CD8-positive, alpha-beta memory T cell (primary cell): Measurements from ENCODE around the gene FRS3. TPM values are rescaled to one million over a fixed set of nuclear protein-coding genes. Genes with fewer than 3 reads are reported as not detected.

ENCODE experiments used
- CTCF ChIA-PET: fragments of 350-600 bp; sonication (Branson Sonifier 250); formaldehyde crosslinking; loops from one replicate; lab custom pipeline; 2021; ENCODE audit warnings: antibody characterized with exemption; lab: Charles Lee
- POLR2A ChIA-PET: fragments of 350-600 bp; sonication (Branson Sonifier 250); formaldehyde crosslinking; loops from one replicate; lab custom pipeline; 2021; ENCODE audit warnings: antibody characterized with exemption; lab: Charles Lee
- DNase-seq, 5 donors: peaks; one replicate each; pipeline versions ENCODE4 v3.0.0 to v3.0.0-alpha.2; 2020 to 2022; ENCODE audit warnings: mixed read lengths in 1 of 5
- H3K27ac ChIP-seq: one replicate; pipeline ENCODE4 v1.7.0; 2013; ENCODE audit warnings: low read depth, mild to moderate bottlenecking, low read length, moderate library complexity
- H3K27me3 ChIP-seq: 2 replicates; pipeline ENCODE4 v1.7.0; 2013; ENCODE audit warnings: low read length, mild to moderate bottlenecking; ENCODE audit not compliant: insufficient read depth, poor library complexity, severe bottlenecking
- H3K36me3 ChIP-seq: 2 replicates; pipeline ENCODE4 v1.7.0; 2013; ENCODE audit warnings: mild to moderate bottlenecking, low read length, moderate library complexity; ENCODE audit not compliant: insufficient read depth
- H3K4me1 ChIP-seq: 2 replicates; pipeline ENCODE4 v1.7.0; 2013; ENCODE audit warnings: mild to moderate bottlenecking, low read length, moderate library complexity; ENCODE audit not compliant: insufficient read depth
- H3K4me3 ChIP-seq: 2 replicates; pipeline ENCODE4 v1.7.0; 2013; ENCODE audit warnings: mild to moderate bottlenecking, low read length
- H3K9me3 ChIP-seq: 2 replicates; pipeline ENCODE4 v1.7.0; 2013; ENCODE audit warnings: mild to moderate bottlenecking, low read length
- H3K27ac Mint-ChIP-seq, 8 donors: one replicate each; pipeline ENCODE4 v1.8.0; 2020 to 2021; ENCODE audit warnings: mixed read lengths in 8 of 8, mild to moderate bottlenecking in 6 of 8, inconsistent platforms in 3 of 8, moderate library complexity in 3 of 8
- H3K27me3 Mint-ChIP-seq, 2 donors: one replicate each; pipeline ENCODE4 v1.8.0; 2020 to 2021; ENCODE audit warnings: mixed read lengths in 2 of 2, mild to moderate bottlenecking in 1 of 2, moderate library complexity in 1 of 2
- H3K36me3 Mint-ChIP-seq, 3 donors: one replicate each; pipeline ENCODE4 v1.8.0; 2020 to 2021; ENCODE audit warnings: mixed read lengths in 3 of 3, inconsistent platforms in 1 of 3, mild to moderate bottlenecking in 1 of 3
- H3K4me1 Mint-ChIP-seq, 3 donors: one replicate each; pipeline ENCODE4 v1.8.0; 2020 to 2021; ENCODE audit warnings: mixed read lengths in 3 of 3, inconsistent platforms in 1 of 3, mild to moderate bottlenecking in 1 of 3
- H3K4me3 Mint-ChIP-seq, 7 donors: one replicate each; pipeline ENCODE4 v1.8.0; 2020 to 2021; ENCODE audit warnings: mixed read lengths in 7 of 7, mild to moderate bottlenecking in 6 of 7, moderate library complexity in 4 of 7, inconsistent platforms in 2 of 7
- H3K9me3 Mint-ChIP-seq, 5 donors: one replicate each; pipeline ENCODE4 v1.8.0; 2020 to 2022; ENCODE audit warnings: mixed read lengths in 5 of 5, mild to moderate bottlenecking in 3 of 5, moderate library complexity in 2 of 5, inconsistent platforms in 1 of 5
- polyA plus RNA-seq: library from polyadenylated mRNA; unstranded; fragments of 300-500 nt; fragmentation: Illumina TruSeq; gene quantifications from one replicate; pipeline ENCODE4 v1.2.3, GENCODE V29; 2021
- total RNA-seq, 2 experiments: library from RNA; stranded (reverse); gene quantifications; one replicate each; pipeline ENCODE4 v1.2.3, GENCODE V29; 2021

The FRS3 gene
- total and polyA plus RNA-seq, 3 experiments from 2014 or later, result 3.7 to 4.0 (median 4.0) TPM

- peaks cover under 1 to 3% of the 10 kb centered on the region in 2 donors for H3K27me3 Mint-ChIP-seq
- peaks cover 0 to 2% (median 0%) of the 10 kb centered on the region in 5 donors for H3K9me3 Mint-ChIP-seq
- Histone ChIP-seq H3K36me3 (no peaks in the 10 kb centered on the region), H3K27ac (no peak overlapping the region), H3K9me3 (no peaks in the 10 kb centered on the region), H3K4me1 (no peaks in the 10 kb centered on the region), H3K4me3 (no peak overlapping the region), H3K27me3 (no peaks in the 10 kb centered on the region)
- H3K4me3 Mint-ChIP-seq, result no peak overlapping the region
- DNase-seq, result no peak
- H3K4me1 Mint-ChIP-seq, result no peaks in the 10 kb centered on the region
- ChIA-PET CTCF (no interaction called here), POLR2A (no interaction called here)
- no peaks in the 10 kb centered on the region for H3K36me3 Mint-ChIP-seq
- peak overlapping the region in 1 of 8 donors; percentile 40 for H3K27ac Mint-ChIP-seq
Measured at GRCh38 chr6:41741625-41742490, 37.8 kb downstream of the FRS3 start.

- ChIA-PET CTCF (no interaction called here), POLR2A (no interaction called here)
- Histone ChIP-seq H3K27ac (no peak overlapping the region), H3K4me1 (peaks cover 5% of the 10 kb centered on the region), H3K4me3 (no peak overlapping the region), H3K36me3 (no peaks in the 10 kb centered on the region), H3K9me3 (no peaks in the 10 kb centered on the region), H3K27me3 (no peaks in the 10 kb centered on the region)
- Mint-ChIP-seq H3K27me3 (peaks cover 0 to 3% of the 10 kb centered on the region in 2 donors), H3K4me3 (no peak overlapping the region), H3K36me3 (no peaks in the 10 kb centered on the region), H3K27ac (no peak overlapping the region), H3K9me3 (peaks cover 0 to 2% (median 0%) of the 10 kb centered on the region in 5 donors), H3K4me1 (peaks cover 0 to 3% (median 3%) of the 10 kb centered on the region in 3 donors)
- no peak for DNase-seq
Measured at GRCh38 chr6:41740366-41741162, 39.1 kb downstream of the FRS3 start.

GRCh38 chr6:41739041-41739440 is 40.7 kb downstream of the FRS3 start:
- no peak overlapping the region for H3K4me3 ChIP-seq
- ChIA-PET CTCF (no interaction called here), POLR2A (no interaction called here)
- Mint-ChIP-seq H3K27ac (peak overlapping the region in 1 of 8 donors; percentile 39), H3K4me3 (no peak overlapping the region), H3K9me3 (peaks cover 0 to 2% (median 0%) of the 10 kb centered on the region in 5 donors), H3K27me3 (peaks cover 0 to 1% of the 10 kb centered on the region in 2 donors), H3K36me3 (peaks cover 0 to 1% (median 0%) of the 10 kb centered on the region in 3 donors), H3K4me1 (peaks cover 0 to 4% (median 3%) of the 10 kb centered on the region in 3 donors)
- H3K27ac ChIP-seq, result no peak overlapping the region
- no peaks in the 10 kb centered on the region for H3K36me3 ChIP-seq
- H3K27me3 ChIP-seq, result no peaks in the 10 kb centered on the region
- no peaks in the 10 kb centered on the region for H3K9me3 ChIP-seq
- peaks cover 5% of the 10 kb centered on the region for H3K4me1 ChIP-seq
- no peak for DNase-seq

GRCh38 chr6:41737591-41738130 is 42.0 kb downstream of the FRS3 start:
- Histone ChIP-seq H3K27ac (no peak overlapping the region), H3K27me3 (no peaks in the 10 kb centered on the region), H3K4me3 (no peak overlapping the region), H3K36me3 (no peaks in the 10 kb centered on the region), H3K9me3 (no peaks in the 10 kb centered on the region), H3K4me1 (peaks cover 19% of the 10 kb centered on the region)
- ChIA-PET POLR2A (no interaction called here), CTCF (no interaction called here)
- no peak for DNase-seq
- peaks cover 10 to 17% (median 15%) of the 10 kb centered on the region in 3 donors for H3K4me1 Mint-ChIP-seq
- peaks cover 0 to 1% (median 0%) of the 10 kb centered on the region in 3 donors for H3K36me3 Mint-ChIP-seq
- H3K4me3 Mint-ChIP-seq, result peak overlapping the region in 1 of 7 donors; percentile 70
- no peaks in the 10 kb centered on the region for H3K9me3 Mint-ChIP-seq
- peaks cover 0 to 1% of the 10 kb centered on the region in 2 donors for H3K27me3 Mint-ChIP-seq
- peak overlapping the region in 2 of 8 donors; percentile 28 to 60 for H3K27ac Mint-ChIP-seq

GRCh38 chr6:41736800-41737555 is 42.7 kb downstream of the FRS3 start:
- H3K4me1 Mint-ChIP-seq, result peaks cover 17 to 24% (median 20%) of the 10 kb centered on the region in 3 donors
- Histone ChIP-seq H3K27me3 (no peaks in the 10 kb centered on the region), H3K4me1 (peaks cover 26% of the 10 kb centered on the region), H3K27ac (no peak overlapping the region), H3K4me3 (no peak overlapping the region), H3K36me3 (no peaks in the 10 kb centered on the region), H3K9me3 (no peaks in the 10 kb centered on the region)
- peak overlapping the region in 1 of 8 donors; percentile 28 for H3K27ac Mint-ChIP-seq
- ChIA-PET CTCF (interaction anchor here (0.8 to 1.4 kb wide), 2 partner anchors 12 to 14 kb away, joined by 3 read pairs; no protein-coding TSS in a partner anchor), POLR2A (no interaction called here)
- H3K27me3 Mint-ChIP-seq, result peaks cover 0 to under 1% of the 10 kb centered on the region in 2 donors
- H3K4me3 Mint-ChIP-seq, result peak overlapping the region in 1 of 7 donors; percentile 70
- no peak for DNase-seq
- no peaks in the 10 kb centered on the region for H3K9me3 Mint-ChIP-seq
- peaks cover 0 to 1% (median 0%) of the 10 kb centered on the region in 3 donors for H3K36me3 Mint-ChIP-seq

GRCh38 chr6:41736186-41736733 is 43.4 kb downstream of the FRS3 start:
- Mint-ChIP-seq H3K4me3 (peak overlapping the region in 6 of 7 donors; percentile 75 to 90 (median 82)), H3K4me1 (peaks cover 24 to 31% (median 26%) of the 10 kb centered on the region in 3 donors), H3K27me3 (no peaks in the 10 kb centered on the region), H3K36me3 (peaks cover 0 to 1% (median 0%) of the 10 kb centered on the region in 3 donors), H3K27ac (peak overlapping the region in 1 of 8 donors; percentile 78), H3K9me3 (no peaks in the 10 kb centered on the region)
- POLR2A ChIA-PET, result no interaction called here
- Histone ChIP-seq H3K4me1 (peaks cover 33% of the 10 kb centered on the region), H3K9me3 (no peaks in the 10 kb centered on the region), H3K27ac (no peak overlapping the region), H3K27me3 (no peaks in the 10 kb centered on the region), H3K36me3 (no peaks in the 10 kb centered on the region), H3K4me3 (no peak overlapping the region)
- CTCF ChIA-PET, result interaction anchor here (0.8 to 4.9 kb wide), 3 partner anchors 13 to 51 kb away, joined by 3 to 26 read pairs (median 3); partner anchors contain the start of gene TOMM6
- DNase-seq, result no peak
